Right atrium auricular region (tissue), 2 donors: ENCODE data around the gene FBXO3. TPM values are rescaled to one million over a fixed set of nuclear protein-coding genes. Genes with fewer than 3 reads are reported as not detected.
"Not testable (repeated sequence)": the region's sequence is repeated elsewhere in the genome, so short reads cannot be mapped to it uniquely, and the experiment has no call there.

Source experiments
- DNase-seq: peaks from one replicate; pipeline ENCODE4 v3.0.0-alpha.2; 2019; ENCODE audit warnings: low spot score
- H3K27ac ChIP-seq, 2 donors: fragments of 200-600 bp; sonication (generic); 1 replicate in 1 of 2; 2 replicates in 1 of 2; pipeline ENCODE4 v1.5.1; 2016 to 2019
- H3K27me3 ChIP-seq, 2 donors: fragments of 200-600 bp; sonication (generic); one replicate each; pipeline versions ENCODE4 v1.5.1 to v1.6.0; 2017 to 2019
- H3K36me3 ChIP-seq: fragments of 200-600 bp; sonication (generic); one replicate; pipeline ENCODE4 v1.5.1; 2016
- H3K4me1 ChIP-seq, 2 donors: fragments of 200-600 bp; sonication (generic); one replicate each; pipeline versions ENCODE4 v1.5.1 to v1.6.0; 2017 to 2019
- H3K4me3 ChIP-seq, 2 donors: fragments of 200-600 bp; sonication (generic); 1 replicate in 1 of 2; 2 replicates in 1 of 2; pipeline ENCODE4 v1.5.1; 2017 to 2019; ENCODE audit warnings: mild to moderate bottlenecking in 1 of 2, moderate library complexity in 1 of 2
- H3K9me3 ChIP-seq, 2 donors: fragments of 200-600 bp; sonication (generic); one replicate each; pipeline ENCODE4 v1.5.1; 2019
- total RNA-seq, 2 donors: library from RNA; depleted of rRNA; stranded (reverse); fragments of >200 nt; gene quantifications; one replicate each; pipeline ENCODE4 v1.1.0, GENCODE V29; 2016
- TF ChIP-seq, protein P1 (sequence below), 2 donors: fragments of 200-600 bp; sonication (generic); IDR thresholded peaks; one replicate each; pipeline ENCODE4 v1.5.1; 2019; ENCODE audit warnings: antibody characterized with exemption in 2 of 2

The FBXO3 gene
- total RNA-seq, 2 donors from 2014 or later: 30.7 to 47.9 TPM

- DNase-seq: no peak
- no peaks in the 10 kb centered on the region for H3K9me3 ChIP-seq
- H3K36me3 ChIP-seq: peaks cover 91% of the 10 kb centered on the region
- TF ChIP-seq, protein P1, sequence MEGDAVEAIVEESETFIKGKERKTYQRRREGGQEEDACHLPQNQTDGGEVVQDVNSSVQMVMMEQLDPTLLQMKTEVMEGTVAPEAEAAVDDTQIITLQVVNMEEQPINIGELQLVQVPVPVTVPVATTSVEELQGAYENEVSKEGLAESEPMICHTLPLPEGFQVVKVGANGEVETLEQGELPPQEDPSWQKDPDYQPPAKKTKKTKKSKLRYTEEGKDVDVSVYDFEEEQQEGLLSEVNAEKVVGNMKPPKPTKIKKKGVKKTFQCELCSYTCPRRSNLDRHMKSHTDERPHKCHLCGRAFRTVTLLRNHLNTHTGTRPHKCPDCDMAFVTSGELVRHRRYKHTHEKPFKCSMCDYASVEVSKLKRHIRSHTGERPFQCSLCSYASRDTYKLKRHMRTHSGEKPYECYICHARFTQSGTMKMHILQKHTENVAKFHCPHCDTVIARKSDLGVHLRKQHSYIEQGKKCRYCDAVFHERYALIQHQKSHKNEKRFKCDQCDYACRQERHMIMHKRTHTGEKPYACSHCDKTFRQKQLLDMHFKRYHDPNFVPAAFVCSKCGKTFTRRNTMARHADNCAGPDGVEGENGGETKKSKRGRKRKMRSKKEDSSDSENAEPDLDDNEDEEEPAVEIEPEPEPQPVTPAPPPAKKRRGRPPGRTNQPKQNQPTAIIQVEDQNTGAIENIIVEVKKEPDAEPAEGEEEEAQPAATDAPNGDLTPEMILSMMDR (IDR thresholded peaks at IDR 0.05): no peak
- H3K4me1 ChIP-seq: peaks cover 0 to 62% of the 10 kb centered on the region in 2 donors
- no peaks in the 10 kb centered on the region for H3K27me3 ChIP-seq
- H3K27ac ChIP-seq: peak overlapping the region in 1 of 2 donors; percentile 8
- no peak overlapping the region for H3K4me3 ChIP-seq
Measured at GRCh38 chr11:33713856-33714398, 60.4 kb downstream of the FBXO3 start.

DNA sequence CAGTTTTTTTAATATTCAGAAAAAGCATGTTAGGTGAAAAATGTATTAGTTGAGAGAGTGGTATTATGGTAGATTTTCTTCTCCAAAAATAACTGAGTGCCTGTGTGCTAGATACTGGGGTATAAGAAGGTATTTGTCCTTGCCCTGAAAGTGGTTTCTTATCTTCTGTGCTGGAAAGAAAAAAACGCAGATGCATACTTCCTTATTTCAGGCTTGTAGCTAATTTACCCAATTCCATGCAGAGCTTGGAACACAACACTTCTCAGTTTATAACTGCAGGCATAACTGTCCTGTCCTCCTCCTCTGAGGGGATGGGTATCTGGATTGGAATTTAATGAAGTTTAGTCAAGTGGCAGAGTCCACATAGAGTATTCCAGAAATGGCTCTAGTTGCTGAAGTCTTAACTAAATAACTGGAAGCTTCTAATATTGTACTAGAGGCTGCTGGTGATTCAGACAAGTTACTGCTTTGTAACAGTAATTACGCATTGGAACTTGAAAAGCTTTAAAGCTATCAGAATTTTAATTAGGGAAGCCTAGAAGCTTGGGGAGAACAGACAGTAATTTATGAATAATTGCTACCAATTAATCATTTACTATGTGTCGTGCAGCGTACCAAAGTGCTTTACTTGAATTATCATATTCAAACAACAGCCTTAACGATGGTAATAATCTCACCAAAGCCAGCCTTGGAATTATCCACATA is 61.0 kb downstream of the FBXO3 start:
- Histone ChIP-seq H3K4me1 (peaks cover 0 to 65% of the 10 kb centered on the region in 2 donors), H3K36me3 (peaks cover 91% of the 10 kb centered on the region), H3K4me3 (no peak overlapping the region), H3K27me3 (no peaks in the 10 kb centered on the region), H3K9me3 (no peaks in the 10 kb centered on the region), H3K27ac (peak overlapping the region in 1 of 2 donors; percentile 8)
- DNase-seq: no peak
- TF ChIP-seq, protein P1 (IDR thresholded peaks at IDR 0.05): no peak

DNA sequence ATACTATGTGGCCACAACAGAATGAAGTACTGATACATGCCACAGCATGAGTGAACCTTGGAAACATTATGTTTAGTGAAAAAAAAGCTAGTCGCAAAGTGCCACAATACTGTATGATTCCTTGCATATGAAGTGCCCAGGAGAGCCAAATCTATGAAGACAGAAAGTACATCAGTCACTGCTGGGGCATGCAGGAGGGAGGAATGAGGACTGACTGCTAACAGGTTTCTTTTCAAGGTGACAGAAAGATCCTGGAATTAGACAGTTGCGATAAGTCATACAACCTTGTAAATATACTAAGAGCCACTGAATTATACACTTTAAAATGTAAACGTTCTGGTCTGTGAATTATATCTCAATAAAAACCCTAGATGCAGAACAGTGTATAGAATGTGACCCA is 61.9 kb downstream of the FBXO3 start:
- Histone ChIP-seq H3K27ac (peak overlapping the region in 1 of 2 donors; percentile 14), H3K27me3 (no peaks in the 10 kb centered on the region), H3K36me3 (peaks cover 83% of the 10 kb centered on the region), H3K4me3 (no peak overlapping the region), H3K9me3 (no peaks in the 10 kb centered on the region), H3K4me1 (peaks cover 0 to 66% of the 10 kb centered on the region in 2 donors)
- no peak for DNase-seq
- TF ChIP-seq, protein P1 (IDR thresholded peaks at IDR 0.05): no peak

DNA sequence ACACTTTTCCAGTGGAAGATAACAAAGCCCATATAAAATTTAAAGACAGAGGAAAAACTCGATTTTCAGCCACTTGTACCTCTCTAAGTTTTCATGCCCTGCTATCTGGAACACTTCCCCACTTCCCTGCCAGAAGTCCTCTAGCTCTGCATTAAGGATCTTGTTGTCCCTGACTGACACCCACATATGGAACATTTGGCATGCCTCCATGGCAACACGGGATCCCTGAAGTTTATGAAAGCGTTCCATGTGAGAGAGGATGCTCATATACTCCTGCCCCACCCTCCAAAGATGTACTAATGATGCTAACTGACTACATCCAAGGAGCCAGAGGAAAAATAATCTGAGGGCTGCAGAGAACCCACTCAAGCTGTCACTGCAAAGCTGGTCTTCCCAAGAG is 64.9 kb downstream of the FBXO3 start:
- no peak for DNase-seq
- Histone ChIP-seq H3K4me1 (peaks cover 0 to 71% of the 10 kb centered on the region in 2 donors), H3K9me3 (no peaks in the 10 kb centered on the region), H3K36me3 (peaks cover 62% of the 10 kb centered on the region), H3K27me3 (no peaks in the 10 kb centered on the region), H3K4me3 (no peak overlapping the region), H3K27ac (no peak overlapping the region)
- TF ChIP-seq, protein P1 (IDR thresholded peaks at IDR 0.05): no peak

- H3K27ac ChIP-seq: peak overlapping the region in 1 of 2 donors; percentile 65
- peaks cover 58% of the 10 kb centered on the region for H3K36me3 ChIP-seq
- H3K4me1 ChIP-seq: peaks cover 0 to 76% of the 10 kb centered on the region in 2 donors
- no peak overlapping the region for H3K4me3 ChIP-seq
- no peak for DNase-seq
- H3K9me3 ChIP-seq: no peaks in the 10 kb centered on the region
- TF ChIP-seq, protein P1 (IDR thresholded peaks at IDR 0.05): no peak
- H3K27me3 ChIP-seq: no peaks in the 10 kb centered on the region
Measured at GRCh38 chr11:33708985-33709384, 65.3 kb downstream of the FBXO3 start.

- H3K36me3 ChIP-seq: peaks cover 48% of the 10 kb centered on the region
- DNase-seq, H3K9me3 ChIP-seq, H3K27me3 ChIP-seq, H3K4me3 ChIP-seq: not testable (repeated sequence)
- H3K27ac ChIP-seq: peak overlapping the region; percentile 65 to 67
- H3K4me1 ChIP-seq: peaks cover 0 to 76% of the 10 kb centered on the region in 2 donors
Measured at GRCh38 chr11:33707831-33708230, 66.5 kb downstream of the FBXO3 start.
